Stimulated activated CD4-positive, alpha-beta T cell treated with anti-CD3 and anti-CD28 coated beads, Interleukin-15, amount 100 ng/mL, for 24 hours (primary cell): ENCODE data around the gene SHISAL1.

Experiments
- DNase-seq: peaks from one replicate; pipeline ENCODE4 v3.0.0-alpha.2; 2020

SHISAL1 gene

GRCh38 chr22:44224166-44224565 is 88.6 kb downstream of the SHISAL1 start:
- no peak for DNase-seq

- no peak for DNase-seq
Observed at GRCh38 chr22:44221710-44222475, 90.9 kb downstream of the SHISAL1 start.

DNA sequence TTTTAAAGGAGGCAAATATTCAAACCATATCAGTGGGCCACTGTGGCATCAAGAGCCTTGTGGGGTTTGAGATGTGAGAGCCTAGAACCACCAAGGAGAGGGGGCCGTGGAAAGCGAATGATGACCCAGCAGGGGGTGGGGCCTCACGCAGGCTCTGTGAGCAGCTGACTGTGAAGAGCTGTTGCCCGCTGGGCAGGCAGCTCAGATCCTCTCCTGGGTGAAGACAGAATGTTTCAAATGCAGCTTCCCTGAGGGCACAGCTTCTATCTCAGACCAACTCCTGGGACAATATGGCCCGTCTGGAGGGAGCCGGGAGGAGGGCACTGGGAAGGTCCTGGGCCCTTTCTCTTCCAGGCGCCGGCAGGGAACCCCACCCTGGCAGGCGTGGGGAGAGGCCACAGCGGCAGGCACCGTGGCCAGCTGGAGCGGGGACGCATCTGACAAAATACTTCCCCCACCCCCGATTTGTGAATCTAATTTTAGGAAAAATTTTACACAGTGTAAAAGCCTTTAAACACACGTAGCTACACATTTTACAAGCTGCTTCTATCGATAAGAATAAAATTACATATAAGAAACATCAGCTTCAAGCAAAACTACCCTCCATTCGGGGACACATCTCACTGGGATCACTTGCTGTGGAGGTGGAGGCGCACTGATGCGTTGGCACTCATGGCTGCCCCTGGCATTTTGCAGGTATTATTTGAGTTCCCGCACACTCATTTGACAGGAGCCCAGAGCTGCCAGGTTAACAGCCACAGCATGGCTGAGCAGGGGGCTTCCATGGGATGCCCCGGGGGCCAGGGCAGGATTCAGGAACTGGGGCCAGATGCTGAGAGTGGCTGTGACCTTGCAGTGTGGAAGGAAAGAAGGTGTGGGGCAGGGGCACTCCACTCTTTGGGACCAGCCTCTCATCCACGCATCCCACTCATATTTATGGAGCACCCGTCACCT is 91.7 kb downstream of the SHISAL1 start:
- no peak for DNase-seq

GRCh38 chr22:44219101-44219870 is 93.5 kb downstream of the SHISAL1 start:
- no peak for DNase-seq

- DNase-seq = no peak
Observed at GRCh38 chr22:44218071-44218470, 94.7 kb downstream of the SHISAL1 start.

DNA sequence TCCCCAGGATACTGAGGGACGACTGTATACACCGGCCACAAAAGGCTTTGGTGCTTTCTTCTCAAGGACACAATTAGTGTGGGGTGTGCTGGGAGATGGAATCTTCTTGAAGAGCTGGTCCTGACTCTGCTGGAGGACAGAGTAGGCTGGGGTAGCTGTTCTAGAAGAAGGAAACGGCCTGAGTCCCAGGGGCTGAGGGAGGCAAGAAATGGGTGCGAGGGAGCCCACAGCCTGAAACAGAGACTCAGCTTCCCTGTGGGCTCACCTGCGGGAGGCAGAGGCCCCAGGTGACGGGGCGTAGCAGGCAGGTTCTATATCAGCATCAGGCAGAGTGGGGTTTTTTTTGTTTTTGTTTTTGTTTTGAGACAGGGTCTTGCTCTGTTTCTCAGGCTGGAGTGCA is 95.4 kb downstream of the SHISAL1 start:
- no peak for DNase-seq

DNA sequence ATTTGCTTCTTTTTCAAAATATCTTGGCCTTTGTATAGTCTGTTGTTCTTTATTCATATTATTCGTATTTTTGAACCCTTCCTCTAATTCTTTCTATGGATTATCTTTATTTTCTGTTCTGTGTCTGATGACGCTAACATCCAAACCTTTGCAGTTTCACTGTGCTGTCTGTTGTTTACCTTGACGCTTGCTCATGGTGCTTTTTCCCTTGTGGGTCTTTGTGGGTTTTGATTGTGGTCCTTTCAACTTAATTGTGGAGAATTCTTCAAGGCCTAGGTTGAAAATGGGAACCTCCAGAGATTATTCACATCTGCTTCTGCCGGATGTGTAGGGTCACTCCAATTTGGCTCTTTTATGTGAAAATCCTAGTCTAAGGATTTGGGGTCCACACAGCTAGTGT is 97.5 kb downstream of the SHISAL1 start:
- DNase-seq = no peak

DNA sequence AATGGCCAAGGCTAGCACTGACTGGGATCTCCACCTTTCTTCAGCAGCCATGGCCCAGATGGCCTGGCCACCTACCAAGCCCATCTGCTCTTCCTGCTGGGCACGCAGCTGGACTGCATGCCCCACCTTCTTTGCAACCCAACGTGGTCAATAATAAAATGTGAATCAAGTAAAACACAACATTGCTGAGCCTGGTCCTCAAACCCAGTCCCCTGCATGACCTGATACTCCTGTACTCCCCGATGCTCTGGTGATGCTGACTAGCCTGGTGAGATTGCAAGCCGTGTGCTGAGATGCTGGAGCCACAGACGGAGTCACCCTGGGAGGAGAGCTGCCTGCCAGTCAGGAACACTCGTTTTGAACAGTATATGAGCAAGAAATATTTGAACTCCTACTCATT is 98.0 kb downstream of the SHISAL1 start:
- no peak for DNase-seq

DNA sequence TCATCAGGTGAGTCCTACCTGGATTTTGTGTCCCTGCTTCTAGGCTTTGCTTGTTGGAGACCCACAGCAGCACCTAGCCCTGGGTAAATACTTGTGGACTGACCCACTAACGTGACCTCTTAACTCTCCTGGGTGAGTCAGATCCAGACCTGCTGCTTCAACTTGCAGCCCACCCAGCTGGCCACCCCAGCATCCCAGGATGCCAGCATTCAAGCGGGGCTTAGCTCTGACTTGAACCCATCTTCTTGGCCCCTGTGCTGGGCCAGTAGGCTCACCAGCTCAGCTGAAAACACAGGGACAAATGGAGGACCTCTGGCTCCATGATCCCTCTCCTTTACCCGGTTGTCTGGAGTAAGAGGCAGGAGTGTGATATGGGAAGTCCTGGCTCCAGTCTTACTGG is 98.6 kb downstream of the SHISAL1 start:
- DNase-seq = no peak

DNA sequence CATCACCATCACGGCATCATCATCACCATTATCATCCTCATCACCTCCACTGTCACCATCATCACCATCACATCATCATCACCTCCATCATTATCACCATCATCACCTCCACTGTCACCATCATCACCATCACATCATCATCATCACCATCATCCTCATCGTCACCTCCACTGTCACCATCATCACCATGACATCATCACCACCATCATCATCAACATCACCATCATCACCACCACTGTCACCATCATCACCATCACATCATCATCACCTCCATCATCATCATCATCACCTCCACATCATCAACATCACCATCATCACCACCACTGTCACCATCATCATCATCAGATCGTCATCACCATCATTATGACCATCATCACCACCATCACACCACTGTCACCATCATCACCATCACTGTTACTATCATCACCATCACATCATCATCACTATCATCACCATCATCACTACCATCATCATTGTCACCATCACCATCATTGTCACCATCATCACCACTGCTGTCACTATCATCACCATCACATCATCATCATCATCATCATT is 99.2 kb downstream of the SHISAL1 start:
- DNase-seq = no peak

- no peak for DNase-seq
Observed at GRCh38 chr22:44212936-44213335, 99.8 kb downstream of the SHISAL1 start.

DNA sequence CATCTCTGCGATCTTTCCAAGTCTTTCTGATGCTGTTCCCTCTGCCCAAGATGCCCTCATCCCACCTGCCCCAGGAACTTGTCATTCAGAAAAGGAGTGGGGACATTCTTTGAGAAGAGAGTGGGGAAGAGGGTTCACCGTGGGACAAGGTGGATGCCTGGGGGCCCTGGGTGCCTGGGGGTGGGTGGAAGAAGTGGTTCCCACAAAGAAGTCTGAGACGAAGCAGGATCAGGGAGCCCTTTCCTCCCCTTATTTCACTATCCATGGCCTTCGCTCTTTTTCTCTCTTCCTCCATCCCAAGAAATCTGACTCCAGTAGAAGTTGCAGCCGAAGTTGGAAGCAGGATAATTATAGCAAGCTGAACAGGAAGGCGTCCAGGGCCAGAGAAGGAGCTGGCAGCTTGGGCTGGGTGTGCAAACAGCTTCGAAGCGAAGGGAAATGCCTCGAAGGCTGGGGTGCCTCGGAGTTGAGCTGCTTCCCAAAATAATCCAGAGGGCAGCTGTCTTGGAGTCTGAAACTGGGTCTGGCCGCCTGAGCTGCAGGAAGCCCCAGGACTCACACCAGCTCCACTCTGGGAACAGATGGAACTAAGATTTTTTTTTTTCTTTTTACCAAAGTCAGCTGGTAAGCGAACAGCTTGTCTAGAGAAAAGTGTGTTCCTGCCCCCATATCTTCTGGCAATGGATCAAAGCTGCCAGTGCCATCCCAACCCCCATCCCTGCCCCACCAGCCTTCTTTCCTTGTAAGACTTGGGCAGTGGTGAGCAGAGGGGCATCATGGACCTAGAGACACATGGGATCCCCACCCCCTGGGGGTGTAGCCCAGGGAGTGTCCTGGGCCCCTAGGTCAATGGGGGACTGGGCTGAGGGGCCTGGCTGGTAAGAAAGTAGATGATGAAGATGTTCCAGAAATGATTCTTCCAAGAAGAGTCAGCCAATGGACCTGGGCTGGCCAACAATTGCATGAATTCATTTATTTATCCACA is 100.5 kb downstream of the SHISAL1 start:
- no peak for DNase-seq

DNA sequence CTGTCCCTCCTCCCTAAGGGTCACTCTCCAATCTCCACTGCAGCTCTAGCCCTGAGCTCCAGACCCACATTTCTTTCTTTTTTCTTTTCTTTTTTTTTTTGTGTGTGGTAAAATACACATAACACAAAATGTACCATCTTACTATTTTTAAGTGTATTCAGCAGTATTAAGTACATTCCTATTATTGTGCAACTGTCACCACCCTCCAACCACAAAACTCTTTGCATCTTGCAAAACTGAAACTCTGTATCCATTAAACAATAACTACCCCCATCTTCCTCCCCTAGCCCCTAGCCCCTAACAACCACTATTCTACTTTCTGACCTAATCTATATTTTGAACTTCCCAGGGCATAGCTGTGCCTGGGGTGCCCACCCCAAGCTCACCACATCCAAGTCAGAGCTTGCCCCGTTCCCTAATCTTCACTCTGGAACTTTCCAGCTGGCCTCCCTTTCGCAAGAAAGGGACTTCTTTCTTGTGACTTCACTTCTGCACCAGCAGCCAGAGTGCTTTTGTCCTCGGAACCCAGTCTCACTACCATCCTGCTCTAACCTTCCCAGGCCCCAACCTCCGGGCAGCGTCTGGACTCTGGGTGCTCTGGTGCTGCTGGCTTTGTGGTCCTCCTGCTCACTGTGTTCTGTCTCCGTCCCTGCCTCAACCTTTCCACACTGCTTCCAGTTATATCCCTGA is 101.3 kb downstream of the SHISAL1 start:
- no peak for DNase-seq

- DNase-seq = no peak
Observed at GRCh38 chr22:44210722-44211121, 102.0 kb downstream of the SHISAL1 start.

DNA sequence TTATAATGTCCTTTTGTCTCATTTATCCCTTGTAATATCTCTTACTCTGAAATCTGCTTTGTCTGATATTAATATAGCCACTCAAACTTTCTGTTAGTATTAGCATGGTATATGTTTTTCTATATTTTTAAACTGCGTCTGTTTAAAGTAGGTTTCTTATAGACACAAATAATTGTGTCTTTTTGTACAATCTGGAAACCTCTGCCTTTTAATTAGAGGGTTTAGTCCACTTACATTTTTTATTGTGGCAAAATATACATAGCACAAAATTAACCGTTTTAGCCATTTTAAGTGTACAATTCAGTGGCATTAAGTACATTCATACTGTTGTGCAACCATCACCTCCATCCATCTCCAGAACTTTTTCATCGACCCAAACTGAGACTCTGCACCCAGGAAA is 103.4 kb downstream of the SHISAL1 start:
- no peak for DNase-seq

GRCh38 chr22:44207981-44208317 is 104.8 kb downstream of the SHISAL1 start:
- no peak for DNase-seq

DNA sequence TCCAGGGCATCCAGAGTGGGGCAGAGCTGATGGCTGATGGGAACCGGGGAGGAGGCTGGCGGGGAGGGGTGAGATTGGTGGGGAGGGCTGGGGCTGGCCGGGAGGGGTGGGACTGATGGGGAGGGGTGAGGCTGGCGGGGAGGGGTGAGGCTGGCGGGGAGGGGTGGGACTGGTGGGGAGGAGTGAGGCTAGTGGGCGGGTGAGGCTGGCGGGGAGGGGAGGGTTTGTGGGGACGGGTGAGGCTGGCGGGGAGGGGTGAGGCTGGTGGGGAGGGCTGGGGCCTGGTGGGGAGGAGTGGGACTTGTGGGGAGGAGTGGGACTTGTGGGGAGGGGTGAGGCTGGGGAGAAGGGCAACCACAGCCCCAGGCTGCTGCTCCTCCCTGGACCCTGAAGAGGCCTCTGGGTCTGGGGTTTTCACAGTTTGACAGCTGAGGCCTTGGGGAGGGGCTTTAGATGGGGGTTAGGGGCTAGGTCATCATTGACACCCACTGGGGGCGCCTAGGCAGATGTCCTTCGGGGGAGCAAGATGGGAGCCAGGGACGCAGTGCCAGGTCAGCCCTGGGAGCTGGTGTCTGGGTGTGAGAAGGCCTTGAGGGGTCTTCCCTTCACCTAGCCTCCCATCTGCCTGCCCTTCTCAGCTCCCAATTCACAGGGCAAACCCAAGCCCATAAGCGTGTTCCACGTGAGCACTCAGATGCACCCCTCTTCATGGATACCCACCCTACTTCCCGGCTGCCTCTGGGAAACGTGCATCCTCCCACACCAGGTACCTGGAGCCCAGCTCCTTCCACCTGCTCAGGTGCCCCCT is 105.4 kb downstream of the SHISAL1 start:
- DNase-seq = no peak

GRCh38 chr22:44206696-44207095 is 106.1 kb downstream of the SHISAL1 start:
- DNase-seq = no peak

DNA sequence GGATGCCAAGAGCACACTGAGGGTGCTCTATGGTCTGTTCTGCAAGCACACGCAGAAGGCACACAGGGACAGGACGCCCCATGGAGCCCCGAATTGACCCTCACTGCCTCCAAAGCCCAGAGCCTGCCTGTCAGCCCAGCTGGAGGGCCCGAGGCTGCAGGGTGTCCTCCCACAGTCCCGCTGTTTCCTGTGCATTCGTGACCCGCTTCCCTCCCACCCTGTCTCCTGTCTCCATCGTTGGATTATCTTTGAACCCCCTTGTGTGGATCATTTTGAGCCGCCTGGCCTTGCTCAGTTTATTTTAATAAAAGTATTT is 106.5 kb downstream of the SHISAL1 start:
- DNase-seq = no peak

DNA sequence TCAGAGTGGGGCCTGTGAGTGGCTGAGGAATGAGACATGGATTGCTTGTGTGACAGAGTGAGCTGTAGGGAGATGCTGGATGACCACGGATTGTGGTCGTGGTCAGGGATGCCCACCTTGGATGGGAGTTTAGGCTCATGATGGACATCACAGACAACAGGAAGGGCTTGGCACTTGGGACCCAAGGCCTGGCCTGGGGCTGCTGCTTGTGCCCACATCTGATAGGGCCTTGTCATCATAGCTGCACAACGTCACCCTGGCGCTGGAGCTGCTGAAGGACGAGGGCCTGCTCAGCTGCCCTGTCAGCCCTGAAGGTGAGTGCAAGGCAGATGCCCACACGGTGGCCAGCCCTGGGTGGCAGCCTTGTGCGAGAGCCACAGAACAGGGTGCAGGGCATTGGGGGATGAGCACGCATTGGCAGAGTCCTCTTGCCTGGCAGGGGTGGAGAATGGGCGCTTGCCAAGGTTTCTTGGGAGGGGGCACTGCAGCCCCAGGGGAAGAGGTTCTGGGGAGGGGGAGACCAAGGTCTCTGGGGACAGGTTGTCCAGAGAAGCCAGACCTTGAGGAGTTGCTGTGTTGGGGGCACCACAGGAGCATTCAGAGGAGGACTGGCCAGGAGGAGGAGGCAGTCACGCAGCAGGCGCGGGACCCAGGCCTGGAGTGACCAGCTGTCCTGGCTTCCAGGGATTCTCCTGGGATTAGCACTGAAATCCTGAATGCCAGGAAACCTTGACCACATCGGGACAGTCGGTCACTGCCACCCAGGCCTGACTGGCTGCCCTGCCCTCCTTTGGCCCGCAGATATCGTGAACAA is 107.0 kb downstream of the SHISAL1 start:
- DNase-seq = no peak
